ENCODE measurements around the gene ACP5. TPM values are rescaled to one million over a fixed set of nuclear protein-coding genes. Genes with fewer than 3 reads are reported as not detected.

Gene ACP5
- total RNA-seq, 2 experiments from 2014 or later = 13.4 to 15.3 TPM

DNA sequence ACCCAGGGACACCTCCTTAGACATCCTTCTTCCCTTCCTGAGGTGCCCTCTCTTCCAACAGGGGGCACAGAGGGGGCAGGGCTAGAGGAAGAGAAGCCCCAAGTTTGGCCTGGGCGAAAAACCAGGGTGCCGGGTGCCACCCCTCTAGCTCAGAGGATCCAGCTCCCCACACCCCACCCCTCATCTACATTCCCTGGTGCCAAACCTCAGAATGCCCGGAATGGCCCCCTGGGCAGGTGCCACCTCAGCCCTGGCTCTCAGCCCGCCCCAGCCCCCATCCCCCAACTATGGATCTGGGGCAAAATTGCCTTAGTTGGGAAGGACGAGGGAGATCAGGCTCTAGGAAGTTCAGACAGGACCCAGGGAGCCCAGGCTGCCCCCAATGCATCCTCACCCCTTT, 36.8 kb downstream of the ACP5 start:
- H3K36me3 Mint-ChIP-seq (ENCODE audit: low read depth) = no peaks in the 10 kb centered on the region
- no peaks in the 10 kb centered on the region for H3K9me3 Mint-ChIP-seq
- DNase-seq (no peak), ATAC-seq (ENCODE audit: poor library complexity) (no peak)
- POLR2A ChIA-PET = no interaction called here
- Histone ChIP-seq H3K9me3 (ENCODE audit: control insufficient read depth in 1 of 2, insufficient read depth in 1 of 2, low read length in 2 of 2) (peaks cover 0 to 6% of the 10 kb centered on the region in 2 experiments), H3K36me3 (ENCODE audit: insufficient read depth, low read length) (no peaks in the 10 kb centered on the region), H3K4me3 (ENCODE audit: low read length) (no peak overlapping the region), H3K4me1 (ENCODE audit: insufficient read depth, low read length) (peaks cover 19% of the 10 kb centered on the region), H3K27me3 (ENCODE audit: control insufficient read depth in 1 of 2, insufficient read depth in 2 of 2, low read length in 2 of 2) (peaks cover 17 to 23% of the 10 kb centered on the region in 2 experiments), H3K27ac (ENCODE audit: low read depth in 1 of 2, low read length in 2 of 2) (no peak overlapping the region)
- TF ChIP-seq, protein P1, sequence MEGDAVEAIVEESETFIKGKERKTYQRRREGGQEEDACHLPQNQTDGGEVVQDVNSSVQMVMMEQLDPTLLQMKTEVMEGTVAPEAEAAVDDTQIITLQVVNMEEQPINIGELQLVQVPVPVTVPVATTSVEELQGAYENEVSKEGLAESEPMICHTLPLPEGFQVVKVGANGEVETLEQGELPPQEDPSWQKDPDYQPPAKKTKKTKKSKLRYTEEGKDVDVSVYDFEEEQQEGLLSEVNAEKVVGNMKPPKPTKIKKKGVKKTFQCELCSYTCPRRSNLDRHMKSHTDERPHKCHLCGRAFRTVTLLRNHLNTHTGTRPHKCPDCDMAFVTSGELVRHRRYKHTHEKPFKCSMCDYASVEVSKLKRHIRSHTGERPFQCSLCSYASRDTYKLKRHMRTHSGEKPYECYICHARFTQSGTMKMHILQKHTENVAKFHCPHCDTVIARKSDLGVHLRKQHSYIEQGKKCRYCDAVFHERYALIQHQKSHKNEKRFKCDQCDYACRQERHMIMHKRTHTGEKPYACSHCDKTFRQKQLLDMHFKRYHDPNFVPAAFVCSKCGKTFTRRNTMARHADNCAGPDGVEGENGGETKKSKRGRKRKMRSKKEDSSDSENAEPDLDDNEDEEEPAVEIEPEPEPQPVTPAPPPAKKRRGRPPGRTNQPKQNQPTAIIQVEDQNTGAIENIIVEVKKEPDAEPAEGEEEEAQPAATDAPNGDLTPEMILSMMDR (IDR thresholded peaks at IDR 0.05) = no peak
- H3K27ac Mint-ChIP-seq = no peak overlapping the region
- intact Hi-C loops (cut with DNase I, micrococcal nuclease) = no loop called here
- peaks cover 3% of the 10 kb centered on the region for H3K4me1 Mint-ChIP-seq (ENCODE audit: low read depth)
- H3K27me3 Mint-ChIP-seq = peaks cover 28% of the 10 kb centered on the region
- CTCF ChIA-PET = no interaction called here
- H3K4me3 Mint-ChIP-seq = no peak overlapping the region

DNA sequence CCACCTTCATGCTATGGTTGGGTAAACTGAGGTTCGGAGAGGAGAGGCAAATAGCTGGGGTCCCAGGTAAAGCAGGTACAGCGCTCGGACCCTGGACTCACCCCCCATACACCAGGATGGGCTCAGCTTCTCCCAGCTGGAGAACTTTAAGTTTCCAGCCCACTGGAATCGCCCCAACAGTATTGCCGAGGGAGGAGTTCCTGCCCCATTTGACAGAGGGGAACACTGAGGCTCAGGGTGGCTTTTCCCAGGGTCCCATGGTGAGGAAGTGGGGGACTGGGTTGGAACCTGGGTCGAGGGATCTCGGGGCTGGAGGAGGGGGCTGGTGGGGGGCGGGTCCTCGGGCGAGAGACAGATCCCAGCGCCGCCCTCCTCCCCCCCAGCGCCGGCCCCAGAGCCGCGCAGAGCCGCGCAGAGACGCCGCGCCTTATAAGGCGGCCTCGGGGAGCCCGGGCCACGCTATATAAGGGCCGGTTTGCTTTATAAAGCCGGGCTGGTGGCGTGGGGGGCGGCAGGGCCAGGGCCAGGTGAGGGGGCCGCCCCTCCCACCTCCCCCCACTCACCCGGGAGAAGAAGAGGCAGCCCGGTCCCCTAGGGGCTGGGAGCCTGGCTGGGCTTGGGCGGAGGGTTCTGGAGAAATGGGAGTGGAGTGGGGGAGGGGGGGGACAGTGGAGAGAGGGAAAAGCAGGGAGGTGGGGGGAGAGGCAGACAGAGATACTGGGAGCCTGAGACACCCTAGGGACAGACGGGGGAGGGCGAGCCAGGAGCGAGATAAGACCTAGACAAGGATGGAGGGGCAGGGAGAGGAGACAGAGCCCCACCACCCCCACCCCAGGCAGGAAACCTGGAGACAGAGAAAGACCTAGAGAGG, 37.7 kb downstream of the ACP5 start:
- H3K4me3 Mint-ChIP-seq = no peak overlapping the region
- CTCF ChIA-PET = no interaction called here
- H3K27ac ChIP-seq (ENCODE audit: low read depth in 1 of 2, low read length in 2 of 2) = no peak overlapping the region
- peaks cover 9% of the 10 kb centered on the region for H3K4me1 Mint-ChIP-seq (ENCODE audit: low read depth)
- H3K27ac Mint-ChIP-seq = no peak overlapping the region
- H3K27me3 ChIP-seq (ENCODE audit: control insufficient read depth in 1 of 2, insufficient read depth in 2 of 2, low read length in 2 of 2) = peaks cover 17 to 23% of the 10 kb centered on the region in 2 experiments
- H3K9me3 ChIP-seq (ENCODE audit: control insufficient read depth in 1 of 2, insufficient read depth in 1 of 2, low read length in 2 of 2) = peaks cover 0 to 6% of the 10 kb centered on the region in 2 experiments
- POLR2A ChIA-PET = no interaction called here
- no peak overlapping the region for H3K4me3 ChIP-seq (ENCODE audit: low read length)
- TF ChIP-seq, protein P1 (IDR thresholded peaks at IDR 0.05) = no peak
- H3K4me1 ChIP-seq (ENCODE audit: insufficient read depth, low read length) = peaks cover 21% of the 10 kb centered on the region
- no peaks in the 10 kb centered on the region for H3K36me3 Mint-ChIP-seq (ENCODE audit: low read depth)
- ATAC-seq (ENCODE audit: poor library complexity) (no peak), DNase-seq (no peak)
- peaks cover 28% of the 10 kb centered on the region for H3K27me3 Mint-ChIP-seq
- H3K36me3 ChIP-seq (ENCODE audit: insufficient read depth, low read length) = no peaks in the 10 kb centered on the region
- intact Hi-C loops (cut with DNase I, micrococcal nuclease) = no loop called here
- H3K9me3 Mint-ChIP-seq = no peaks in the 10 kb centered on the region

GRCh38 chr19:11538232-11539036, 39.0 kb downstream of the ACP5 start, which contains the start of gene CNN1:
Gene CNN1, plus strand, starts transcription at chr19:11538851. Its CDS starts 77 bp downstream, at chr19:11538928.
- Mint-ChIP-seq H3K4me3 (no peak within 1 kb of the TSS), H3K27ac (no peak within 1 kb of the TSS), H3K9me3 (no peaks in the 10 kb centered on the region), H3K4me1 (ENCODE audit: low read depth) (peaks cover 12% of the 10 kb centered on the region), H3K27me3 (peaks cover 23% of the 10 kb centered on the region), H3K36me3 (ENCODE audit: low read depth) (no peaks in the 10 kb centered on the region)
- ChIA-PET CTCF (no interaction called here), POLR2A (no interaction called here)
- Histone ChIP-seq H3K9me3 (ENCODE audit: control insufficient read depth in 1 of 2, insufficient read depth in 1 of 2, low read length in 2 of 2) (peaks cover 0 to 6% of the 10 kb centered on the region in 2 experiments), H3K4me3 (ENCODE audit: low read length) (no peak within 1 kb of the TSS), H3K27me3 (ENCODE audit: control insufficient read depth in 1 of 2, insufficient read depth in 2 of 2, low read length in 2 of 2) (peaks cover 17 to 23% of the 10 kb centered on the region in 2 experiments), H3K27ac (ENCODE audit: low read depth in 1 of 2, low read length in 2 of 2) (no peak within 1 kb of the TSS), H3K36me3 (ENCODE audit: insufficient read depth, low read length) (no peaks in the 10 kb centered on the region), H3K4me1 (ENCODE audit: insufficient read depth, low read length) (peaks cover 21% of the 10 kb centered on the region)
- intact Hi-C loops (cut with DNase I, micrococcal nuclease) = no loop called here
- DNase-seq = no peak
- TF ChIP-seq, protein P1 (IDR thresholded peaks at IDR 0.05) = no peak
- ATAC-seq (ENCODE audit: poor library complexity) = no peak
